ENCODE measurements around the gene SMAD4.

- TF ChIP-seq CTCF (IDR thresholded peaks at IDR 0.05) = no peak
- TF ChIP-seq POLR2A (IDR thresholded peaks at IDR 0.05; ENCODE audit: low read depth) = no peak
Measured at GRCh38 chr18:51006948-51007789, 22.8 kb upstream of the SMAD4 start.

Measured in esophagus muscularis mucosa (tissue), 3 donors.